Putamen (tissue), 1 donor: ENCODE measurements around the gene GPS2.
"Not testable (repeated sequence)": the region's sequence is repeated elsewhere in the genome, so short reads cannot be mapped to it uniquely, and the experiment has no call there.

Experiments used
- DNase-seq: peaks from one replicate; pipeline ENCODE4 v3.0.0-alpha.2; 2016; ENCODE audit warnings: low spot score

The GPS2 gene

GRCh38 chr17:7314719-7315569 is at the start of gene GPS2:
TSS of gene GPS2 (minus strand) at chr17:7315360. CDS start at chr17:7315052, 308 bp downstream.
- peak; percentile 83 for DNase-seq

GRCh38 chr17:7363311-7363710 is 48.2 kb upstream of the GPS2 start:
- DNase-seq = no peak

DNA sequence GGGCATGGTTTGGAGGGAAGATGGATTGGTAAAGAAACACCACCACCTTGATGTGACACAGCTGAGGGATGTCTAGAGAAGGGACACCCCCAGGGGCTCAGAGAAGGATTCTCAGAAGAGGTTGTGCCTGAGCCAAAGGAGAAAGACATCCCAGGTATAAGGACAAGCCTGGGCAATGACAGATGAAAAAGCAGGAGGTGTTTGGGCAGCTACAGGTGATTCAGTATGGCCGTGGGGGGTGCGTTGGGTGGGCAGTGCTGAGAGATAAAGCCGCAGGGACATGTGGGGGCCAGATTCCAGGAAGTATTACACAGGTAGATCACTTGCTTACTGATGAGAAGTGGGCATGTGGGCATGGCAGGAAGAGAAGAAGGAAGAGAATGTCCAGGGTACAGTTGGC is 46.7 kb upstream of the GPS2 start:
- DNase-seq = no peak

- no peak for DNase-seq
Observed at GRCh38 chr17:7357381-7357780, 42.2 kb upstream of the GPS2 start.

- DNase-seq = peak; percentile 53
Observed at GRCh38 chr17:7356756-7357155, 41.6 kb upstream of the GPS2 start.

- peak; percentile 64 for DNase-seq
Observed at GRCh38 chr17:7356072-7356549, 41.0 kb upstream of the GPS2 start.

GRCh38 chr17:7355573-7355972 is 40.4 kb upstream of the GPS2 start:
- no peak for DNase-seq

GRCh38 chr17:7355053-7355452 is 39.9 kb upstream of the GPS2 start, which contains the start of gene TMEM95:
TSS of gene TMEM95 (plus strand) at chr17:7355156. CDS start at chr17:7355205, 49 bp downstream.
- peak; percentile 78 for DNase-seq

GRCh38 chr17:7354262-7354843 is 39.2 kb upstream of the GPS2 start:
- DNase-seq = peak; percentile 16

DNA sequence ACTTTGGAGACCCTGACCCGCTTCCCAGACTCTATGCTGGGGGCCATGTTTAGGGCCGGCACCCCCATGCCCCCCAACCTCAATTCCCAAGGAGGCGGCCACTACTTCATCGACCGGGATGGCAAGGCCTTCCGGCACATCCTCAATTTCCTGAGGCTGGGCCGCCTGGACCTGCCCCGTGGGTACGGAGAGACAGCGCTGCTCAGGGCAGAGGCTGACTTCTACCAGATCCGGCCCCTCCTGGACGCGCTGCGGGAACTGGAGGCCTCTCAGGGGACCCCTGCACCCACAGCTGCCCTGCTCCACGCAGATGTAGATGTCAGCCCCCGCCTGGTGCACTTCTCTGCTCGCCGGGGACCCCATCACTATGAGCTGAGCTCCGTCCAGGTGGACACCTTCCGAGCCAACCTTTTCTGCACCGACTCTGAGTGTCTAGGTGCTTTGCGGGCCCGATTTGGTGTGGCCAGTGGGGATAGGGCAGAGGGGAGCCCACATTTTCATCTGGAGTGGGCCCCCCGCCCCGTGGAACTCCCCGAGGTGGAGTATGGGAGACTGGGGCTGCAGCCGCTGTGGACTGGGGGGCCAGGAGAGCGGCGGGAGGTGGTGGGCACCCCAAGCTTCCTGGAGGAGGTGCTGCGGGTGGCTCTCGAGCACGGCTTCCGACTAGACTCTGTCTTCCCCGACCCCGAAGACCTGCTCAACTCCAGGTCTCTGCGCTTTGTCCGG is 37.9 kb upstream of the GPS2 start:
- no peak for DNase-seq

DNA sequence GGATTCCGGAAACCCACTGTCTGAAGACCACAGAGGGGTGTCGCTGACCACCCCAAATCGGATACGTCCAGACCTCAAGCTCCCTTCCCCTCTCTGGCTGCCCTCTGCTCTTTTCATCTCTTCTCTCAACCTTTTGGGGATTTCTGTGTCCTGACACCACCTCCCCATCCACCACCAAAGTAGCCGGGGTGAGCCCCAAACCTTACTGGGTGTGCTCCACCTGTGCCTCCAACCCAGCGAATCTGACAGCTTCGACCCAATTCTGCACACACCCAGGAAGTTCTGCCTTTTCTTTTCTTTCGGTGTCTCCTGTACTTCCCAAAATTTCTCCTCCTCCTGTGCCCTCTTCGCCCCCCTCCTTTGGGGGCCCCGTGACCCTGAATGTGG is 37.3 kb upstream of the GPS2 start:
- DNase-seq = no peak

DNA sequence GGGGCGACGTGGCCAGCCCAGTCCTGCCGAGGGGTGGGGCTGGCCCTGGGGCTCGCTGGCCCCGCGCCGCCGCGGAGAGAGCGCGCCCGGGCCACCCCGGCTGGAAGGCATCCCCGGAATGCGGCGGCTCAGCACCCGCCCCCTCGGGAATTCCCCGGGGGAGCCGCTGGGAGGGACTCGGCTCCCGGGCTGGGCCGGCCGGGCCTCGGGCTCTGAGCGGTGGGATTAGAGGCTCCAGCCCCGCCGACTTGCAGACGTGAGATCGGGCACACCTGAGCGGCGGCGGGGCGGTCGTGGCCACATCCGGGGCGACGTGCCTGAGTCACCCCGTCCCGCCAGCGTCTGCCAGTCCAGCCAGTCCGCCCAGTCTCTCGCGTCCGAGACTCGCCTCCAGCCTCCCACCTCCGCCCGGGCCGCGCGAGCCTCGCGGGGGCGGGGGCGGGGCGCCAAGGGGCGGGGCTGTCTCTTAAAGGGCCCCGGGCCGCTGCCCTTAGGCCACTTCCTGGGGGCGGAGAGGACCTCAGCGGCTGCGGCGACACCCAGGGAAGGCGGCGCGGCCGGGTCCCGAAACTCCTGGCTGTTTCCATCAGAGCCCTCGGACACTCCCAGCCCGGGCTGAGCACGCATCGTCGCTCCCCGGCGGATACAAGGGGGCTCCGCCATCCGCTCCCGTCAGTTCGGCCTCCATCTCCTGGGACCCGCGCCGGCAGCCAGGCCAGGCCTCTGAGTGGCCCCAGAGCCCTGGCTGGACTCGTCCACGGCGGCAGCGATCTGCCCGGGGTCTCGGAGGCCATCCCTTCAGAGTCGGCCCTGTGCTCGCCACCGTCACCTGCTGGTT is 36.7 kb upstream of the GPS2 start, which contains the start of gene KCTD11:
Gene KCTD11 (plus strand): TSS at position 498 of the 838 bp plus-strand sequence.
- DNase-seq = peak; percentile 86

DNA sequence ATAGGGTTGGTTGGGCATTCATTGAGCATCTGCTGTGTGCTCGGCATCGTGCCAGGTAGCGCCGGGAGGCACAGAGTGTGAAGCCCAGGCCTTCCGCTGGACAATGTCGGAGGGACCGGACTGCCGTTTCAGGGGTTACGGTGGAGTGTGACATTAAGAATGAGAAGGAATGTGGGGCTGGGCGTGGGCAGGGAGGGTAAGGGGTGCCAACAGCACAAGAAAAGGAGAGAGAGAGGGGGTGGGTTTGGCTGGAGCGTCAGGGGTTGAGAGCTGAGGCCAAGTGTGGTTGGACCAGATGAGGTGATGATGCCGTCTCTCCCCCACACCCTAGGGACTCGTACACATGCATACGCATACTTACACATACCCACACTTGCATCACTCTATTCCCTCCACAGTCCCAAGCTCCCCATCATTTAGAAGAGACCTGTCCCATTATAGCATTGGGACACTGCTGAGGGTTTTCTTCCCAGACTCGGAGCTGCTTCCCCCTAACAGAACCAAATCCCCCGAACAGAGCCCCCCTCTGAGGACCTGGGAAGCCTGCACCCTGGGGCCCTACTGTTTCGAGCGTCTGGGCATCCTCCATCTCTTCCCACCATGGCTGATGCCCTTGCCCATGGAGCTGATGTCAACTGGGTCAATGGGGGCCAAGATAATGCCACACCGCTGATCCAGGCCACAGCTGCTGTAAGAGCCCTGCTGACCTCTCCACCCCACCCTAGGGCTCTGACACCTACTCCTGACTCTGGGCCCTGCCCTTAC is 33.5 kb upstream of the GPS2 start:
- no peak for DNase-seq

DNA sequence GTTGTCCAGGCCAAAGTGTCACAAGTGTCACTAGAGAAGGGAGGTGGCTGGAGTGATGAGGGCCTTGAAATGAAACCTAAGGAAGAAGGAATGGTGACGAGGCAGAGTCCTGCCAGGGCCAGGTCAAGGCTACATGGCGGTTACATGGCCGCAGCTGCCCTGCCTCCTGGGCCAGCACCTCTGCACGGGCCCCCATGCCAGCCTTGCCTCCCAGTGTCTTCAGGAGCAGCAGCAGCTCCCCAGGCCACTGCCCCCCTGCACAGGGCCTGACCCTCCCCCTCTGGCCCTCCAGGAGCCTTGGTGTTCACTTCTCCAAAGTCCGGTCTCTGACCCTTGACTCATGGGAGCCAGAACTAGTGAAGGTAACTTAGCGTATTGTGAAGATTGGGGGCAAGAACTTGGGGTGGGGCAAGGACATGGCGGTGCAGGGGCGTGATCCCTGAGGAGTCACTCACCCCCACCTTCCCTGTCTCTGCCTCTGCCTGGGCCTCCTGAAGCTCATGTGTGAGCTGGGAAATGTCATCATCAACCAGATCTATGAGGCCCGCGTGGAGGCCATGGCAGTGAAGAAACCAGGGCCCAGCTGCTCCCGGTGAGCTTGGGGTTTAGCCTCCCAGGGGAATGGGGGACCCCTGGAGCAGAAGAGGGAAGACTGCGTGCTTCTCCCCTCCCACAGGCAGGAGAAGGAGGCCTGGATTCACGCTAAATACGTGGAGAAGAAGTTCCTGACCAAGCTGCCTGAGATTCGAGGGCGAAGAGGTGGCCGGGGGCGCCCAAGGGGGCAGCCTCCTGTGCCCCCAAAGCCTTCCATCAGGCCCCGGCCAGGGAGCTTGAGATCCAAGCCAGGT is 32.7 kb upstream of the GPS2 start:
- DNase-seq = no peak

- no peak for DNase-seq
Observed at GRCh38 chr17:7346761-7347614, 31.8 kb upstream of the GPS2 start.

DNA sequence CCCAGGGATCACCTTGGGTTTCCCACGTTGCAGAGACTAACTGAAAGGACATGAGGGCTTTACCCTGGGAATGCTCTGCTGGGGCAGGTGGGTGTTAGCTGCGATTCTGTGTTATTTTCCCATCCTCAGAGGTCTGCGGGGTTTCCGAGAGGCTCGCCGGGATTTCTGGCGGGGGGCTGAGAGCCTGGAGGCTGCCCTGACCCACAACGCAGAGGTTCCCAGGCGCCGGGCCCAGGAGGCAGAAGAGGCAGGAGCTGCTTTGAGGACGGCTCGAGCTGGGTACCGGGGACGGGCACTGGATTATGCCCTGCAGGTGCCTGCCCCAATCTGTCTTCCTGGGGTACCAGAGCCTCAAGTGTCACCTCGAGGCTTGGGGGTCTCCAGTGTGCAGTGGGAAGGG is 28.1 kb upstream of the GPS2 start:
- DNase-seq = no peak

- no peak for DNase-seq
Observed at GRCh38 chr17:7341842-7342241, 26.7 kb upstream of the GPS2 start.

DNA sequence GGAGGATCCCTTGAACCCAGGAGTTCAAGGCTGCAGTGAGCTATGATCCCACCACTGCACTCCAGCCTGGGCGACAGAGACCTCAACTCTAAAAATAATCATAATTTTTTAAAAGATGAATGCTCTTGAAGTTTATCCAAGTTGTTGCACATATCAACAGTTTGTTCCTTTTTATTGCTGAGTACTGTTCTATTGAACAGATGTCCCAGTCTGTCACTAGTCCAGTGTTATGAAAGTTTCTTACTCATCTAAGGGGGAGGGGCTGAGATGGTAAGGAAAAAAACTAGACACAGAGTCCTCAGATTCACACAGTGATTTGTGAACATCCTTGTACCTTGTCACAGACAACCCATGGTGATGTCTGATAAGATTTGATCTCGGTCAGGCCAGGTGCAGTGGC is 25.0 kb upstream of the GPS2 start:
- DNase-seq = no peak

GRCh38 chr17:7337600-7337999 is 22.4 kb upstream of the GPS2 start:
- DNase-seq = not testable (repeated sequence)
